Astrocyte (in vitro differentiated cells and primary cell): ENCODE data around the gene NLGN2. TPM values are rescaled to one million over a fixed set of nuclear protein-coding genes. Genes with fewer than 3 reads are reported as not detected.

Experiments used
- DNase-seq: peaks from one replicate; pipeline ENCODE4 v3.0.0-alpha.2; 2010; ENCODE audit warnings: low read depth
- FAIRE-seq: peaks from 2 replicates; lab custom pipeline; 2011; peaks lifted over from hg19 to GRCh38; lab: Jason Lieb, UNC
- H2AFZ ChIP-seq: 2 replicates; pipeline ENCODE4 v1.6.0; 2012; ENCODE audit warnings: low read depth, low read length, inconsistent platforms
- H3K27ac ChIP-seq: 2 replicates; pipeline ENCODE4 v1.5.1; 2011; ENCODE audit warnings: low read depth, low read length, inconsistent platforms
- H3K27me3 ChIP-seq: 2 replicates; pipeline ENCODE4 v1.6.0; 2011; ENCODE audit warnings: low read length, inconsistent platforms; ENCODE audit not compliant: insufficient read depth
- H3K36me3 ChIP-seq: 2 replicates; pipeline ENCODE4 v1.5.1; 2011; ENCODE audit warnings: low read length, inconsistent platforms; ENCODE audit not compliant: insufficient read depth
- H3K4me1 ChIP-seq: 2 replicates; pipeline ENCODE4 v1.5.1; 2011; ENCODE audit warnings: low read length, inconsistent platforms; ENCODE audit not compliant: insufficient read depth
- H3K4me2 ChIP-seq: 2 replicates; pipeline ENCODE4 v1.6.0; 2012; ENCODE audit warnings: low read length, inconsistent platforms
- H3K4me3 ChIP-seq: 2 replicates; pipeline ENCODE4 v1.5.1; 2011; ENCODE audit warnings: low read depth, mild to moderate bottlenecking, low read length, inconsistent platforms; ENCODE audit not compliant: insufficient read depth
- H3K79me2 ChIP-seq: 2 replicates; pipeline ENCODE4 v1.6.0; 2012; ENCODE audit warnings: mild to moderate bottlenecking, low read length, inconsistent platforms; ENCODE audit not compliant: insufficient read depth
- H3K9ac ChIP-seq: 2 replicates; pipeline ENCODE4 v1.6.0; 2012; ENCODE audit warnings: mild to moderate bottlenecking, low read length, inconsistent platforms
- H3K9me3 ChIP-seq: 2 replicates; pipeline ENCODE4 v1.5.1; 2012; ENCODE audit warnings: low read depth, mild to moderate bottlenecking, low read length, inconsistent platforms; ENCODE audit not compliant: insufficient read depth
- H4K20me1 ChIP-seq: 2 replicates; pipeline ENCODE4 v1.6.0; 2012; ENCODE audit warnings: low read length, inconsistent platforms; ENCODE audit not compliant: insufficient read depth
- H3K27ac Mint-ChIP-seq: one replicate; pipeline ENCODE4 v1.8.0; 2021; ENCODE audit warnings: mild to moderate bottlenecking, mixed read lengths; ENCODE audit not compliant: unreplicated experiment
- H3K27me3 Mint-ChIP-seq: one replicate; pipeline ENCODE4 v1.8.0; 2021; ENCODE audit warnings: low read depth, mixed read lengths; ENCODE audit not compliant: unreplicated experiment
- H3K36me3 Mint-ChIP-seq: one replicate; pipeline ENCODE4 v1.8.0; 2021; ENCODE audit warnings: low read depth, mixed read lengths; ENCODE audit not compliant: unreplicated experiment
- H3K4me1 Mint-ChIP-seq: one replicate; pipeline ENCODE4 v1.8.0; 2021; ENCODE audit warnings: low read depth, mixed read lengths; ENCODE audit not compliant: unreplicated experiment
- H3K4me3 Mint-ChIP-seq: one replicate; pipeline ENCODE4 v1.8.0; 2021; ENCODE audit warnings: mild to moderate bottlenecking, moderate library complexity, mixed read lengths; ENCODE audit not compliant: unreplicated experiment
- H3K9me3 Mint-ChIP-seq: one replicate; pipeline ENCODE4 v1.8.0; 2021; ENCODE audit warnings: mild to moderate bottlenecking, mixed read lengths; ENCODE audit not compliant: unreplicated experiment
- CTCF ChIP-seq: IDR thresholded peaks from 2 replicates; pipeline ENCODE4 v1.5.1; 2011; ENCODE audit warnings: low read depth, mild to moderate bottlenecking, inconsistent platforms, low read length, moderate library complexity; ENCODE audit not compliant: insufficient read depth
- EZH2 ChIP-seq: IDR thresholded peaks from 2 replicates; pipeline ENCODE4 v1.6.1; 2012; ENCODE audit warnings: mild to moderate bottlenecking, low read length, inconsistent platforms; ENCODE audit not compliant: insufficient read depth
- total RNA-seq: library from RNA; stranded (reverse); gene quantifications from 2 replicates; pipeline ENCODE4 v1.2.1, GENCODE V29; 2021

NLGN2 gene
- total RNA-seq, 1 donor from 2014 or later = 77.3 TPM

GRCh38 chr17:7394452-7395191 lies 13.0 kb upstream of the NLGN2 start, which contains the start of gene PLSCR3:
Gene PLSCR3, minus strand, starts transcription at chr17:7394525. Its CDS starts 415 bp downstream, at chr17:7394110.
- H3K36me3 Mint-ChIP-seq = peaks cover 16% of the 10 kb centered on the region
- Histone ChIP-seq H3K9me3 (no peaks in the 10 kb centered on the region), H3K9ac (peak within 1 kb of the TSS; percentile 90), H2AFZ (peak within 1 kb of the TSS; percentile 90), H4K20me1 (peaks cover 26% of the 10 kb centered on the region), H3K4me3 (peak within 1 kb of the TSS; percentile 86), H3K4me2 (peak within 1 kb of the TSS; percentile 99), H3K79me2 (peaks cover 23% of the 10 kb centered on the region), H3K27ac (peak within 1 kb of the TSS; percentile 81), H3K27me3 (no peaks in the 10 kb centered on the region), H3K36me3 (peaks cover 17% of the 10 kb centered on the region), H3K4me1 (peaks cover 13% of the 10 kb centered on the region)
- peaks cover 5% of the 10 kb centered on the region for H3K4me1 Mint-ChIP-seq
- peak; percentile 21 for TF ChIP-seq CTCF
- TF ChIP-seq EZH2 = no peak
- H3K27ac Mint-ChIP-seq = peak within 1 kb of the TSS; percentile 86
- no peaks in the 10 kb centered on the region for H3K27me3 Mint-ChIP-seq
- peak within 1 kb of the TSS; percentile 92 for H3K4me3 Mint-ChIP-seq
- H3K9me3 Mint-ChIP-seq = no peaks in the 10 kb centered on the region
- FAIRE-seq (no peak), DNase-seq (peak; percentile 70)

- H3K9me3 Mint-ChIP-seq = no peaks in the 10 kb centered on the region
- H3K27ac Mint-ChIP-seq = no peak overlapping the region
- Histone ChIP-seq H3K4me3 (no peak overlapping the region), H3K27me3 (no peaks in the 10 kb centered on the region), H3K9me3 (no peaks in the 10 kb centered on the region), H4K20me1 (peaks cover 10% of the 10 kb centered on the region), H3K27ac (no peak overlapping the region), H3K9ac (no peak overlapping the region), H3K36me3 (peaks cover 12% of the 10 kb centered on the region), H3K4me2 (no peak overlapping the region), H3K4me1 (peaks cover 13% of the 10 kb centered on the region), H2AFZ (no peak overlapping the region), H3K79me2 (peaks cover 18% of the 10 kb centered on the region)
- no peak for TF ChIP-seq EZH2
- no peak for TF ChIP-seq CTCF
- no peak overlapping the region for H3K4me3 Mint-ChIP-seq
- H3K27me3 Mint-ChIP-seq = no peaks in the 10 kb centered on the region
- H3K36me3 Mint-ChIP-seq = peaks cover 12% of the 10 kb centered on the region
- FAIRE-seq (no peak), DNase-seq (no peak)
- peaks cover 7% of the 10 kb centered on the region for H3K4me1 Mint-ChIP-seq
Measured at GRCh38 chr17:7396147-7396546, 11.5 kb upstream of the NLGN2 start.

- Histone ChIP-seq H3K4me2 (no peak overlapping the region), H3K9me3 (no peaks in the 10 kb centered on the region), H3K27ac (no peak overlapping the region), H2AFZ (no peak overlapping the region), H3K36me3 (no peaks in the 10 kb centered on the region), H3K4me3 (no peak overlapping the region), H3K27me3 (no peaks in the 10 kb centered on the region), H3K9ac (no peak overlapping the region), H3K79me2 (peaks cover 14% of the 10 kb centered on the region), H3K4me1 (peaks cover 14% of the 10 kb centered on the region), H4K20me1 (peaks cover 4% of the 10 kb centered on the region)
- Mint-ChIP-seq H3K4me1 (peaks cover 12% of the 10 kb centered on the region), H3K36me3 (peaks cover 4% of the 10 kb centered on the region), H3K4me3 (peak overlapping the region; percentile 11), H3K9me3 (no peaks in the 10 kb centered on the region), H3K27me3 (no peaks in the 10 kb centered on the region), H3K27ac (no peak overlapping the region)
- no peak for DNase-seq
- TF ChIP-seq CTCF (no peak), EZH2 (no peak)
- no peak for FAIRE-seq
Measured at GRCh38 chr17:7398612-7399011, 9.0 kb upstream of the NLGN2 start.
